HepG2 (cell line): ENCODE data around the gene AQP7. TPM values are rescaled to one million over a fixed set of nuclear protein-coding genes. Genes with fewer than 3 reads are reported as not detected.

ENCODE experiments used
- ATAC-seq: fragments of 200-7000 bp; cut with Tn5 transposase; 3 replicates; pipeline ENCODE4 v1.9.1; 2020; ENCODE audit warnings: mild to moderate bottlenecking, moderate library complexity
- BruUV-seq: library from RNA; stranded (reverse); fragments of 400-500 nt; replicated peaks from 2 replicates; lab custom pipeline; 2021; lab: Mats Ljungman, UMichigan
- CTCF ChIA-PET: fragments of 300-600 bp; formaldehyde crosslinking; extraction: SDS; loops from one replicate; lab custom pipeline; 2021; ENCODE audit warnings: low total read pairs, inconsistent platforms, low intra/inter-chr PET ratio; lab: Yijun Ruan, JAX
- POLR2A ChIA-PET: fragments of 350-600 bp; sonication (Branson Sonifier 250); formaldehyde crosslinking; loops from one replicate; lab custom pipeline; 2020; ENCODE audit warnings: antibody characterized with exemption, inconsistent platforms; lab: Yijun Ruan, JAX
- DNase-seq: peaks from one replicate; pipeline ENCODE4 v3.0.0-alpha.2; 2015; ENCODE audit warnings: low spot score
- FAIRE-seq: peaks from 3 replicates; lab custom pipeline; 2011; peaks lifted over from hg19 to GRCh38; lab: Jason Lieb, UNC
- H2AFZ ChIP-seq: one replicate; pipeline ENCODE4 v1.6.1; 2011; ENCODE audit warnings: low read length, inconsistent platforms
- H3K27ac ChIP-seq: fragments of 300-600 bp; 3 replicates; pipeline ENCODE4 v1.8.0; 2011; ENCODE audit warnings: mixed run types, mild to moderate bottlenecking, mixed read lengths, low read length, inconsistent platforms; ENCODE audit not compliant: insufficient read depth; ENCODE audit errors: extremely low read length
- H3K27me3 ChIP-seq, 2 experiments: fragments of 200-600 bp in 1 of 2; 2 replicates in 1 of 2; 3 replicates in 1 of 2; pipeline versions ENCODE4 v1.6.0 to v1.8.0; 2011; ENCODE audit warnings: low read length in 2 of 2, mild to moderate bottlenecking in 2 of 2, moderate library complexity in 2 of 2, inconsistent platforms in 1 of 2; ENCODE audit not compliant: insufficient read depth in 2 of 2, control insufficient read depth in 1 of 2
- H3K36me3 ChIP-seq, 2 experiments: fragments of 200-600 bp in 1 of 2; replicated peaks in 1 of 2; 2 replicates in 1 of 2; 3 replicates in 1 of 2; pipeline versions ENCODE4 v1.5.1 to v1.8.0; 2011; ENCODE audit warnings: low read length in 2 of 2, inconsistent platforms in 1 of 2; ENCODE audit not compliant: insufficient read depth in 2 of 2, control insufficient read depth in 1 of 2
- H3K4me1 ChIP-seq: 2 replicates; pipeline ENCODE4 v1.5.1; 2012; ENCODE audit warnings: low read length, inconsistent platforms; ENCODE audit not compliant: insufficient read depth
- H3K4me2 ChIP-seq: 2 replicates; pipeline ENCODE4 v1.6.0; 2011; ENCODE audit warnings: low read depth, low read length, inconsistent platforms
- H3K4me3 ChIP-seq, 3 experiments: fragments of 200-600 bp in 1 of 3; sonication (generic), shearing (Covaris generic) in 1 of 3; replicated peaks in 1 of 3; 2 replicates each; pipeline ENCODE4 v1.5.1; 2011 to 2016; ENCODE audit warnings: low read length in 3 of 3, inconsistent platforms in 2 of 3, low read depth in 2 of 3, mild to moderate bottlenecking in 2 of 3, control low read depth in 1 of 3, mixed read lengths in 1 of 3; ENCODE audit not compliant: insufficient read depth in 1 of 3
- H3K79me2 ChIP-seq: one replicate; pipeline ENCODE4 v1.6.1; 2011; ENCODE audit warnings: low read length, inconsistent platforms; ENCODE audit not compliant: insufficient read depth
- H3K9ac ChIP-seq: 2 replicates; pipeline ENCODE4 v1.6.0; 2011; ENCODE audit warnings: mild to moderate bottlenecking, low read depth, low read length, inconsistent platforms; ENCODE audit not compliant: insufficient read depth
- H3K9me3 ChIP-seq: 2 replicates; pipeline ENCODE4 v1.5.1; 2012; ENCODE audit warnings: mild to moderate bottlenecking, low read length
- H4K20me1 ChIP-seq: 2 replicates; pipeline ENCODE4 v1.6.0; 2011; ENCODE audit warnings: inconsistent platforms, mild to moderate bottlenecking, low read length, moderate library complexity; ENCODE audit not compliant: insufficient read depth
- ARNTL ChIP-seq: sonication (generic); formaldehyde crosslinking; IDR thresholded peaks from 2 replicates; pipeline ENCODE4 v1.4.0; 2020; ENCODE audit warnings: mild to moderate bottlenecking, missing genetic modification reagents
- ATF7-NPFF ChIP-seq: sonication (generic); formaldehyde crosslinking; IDR thresholded peaks from 2 replicates; pipeline ENCODE4 v1.8.1; 2023; ENCODE audit warnings: mild to moderate bottlenecking, low read depth, missing genetic modification reagents, moderate library complexity
- GATAD2A ChIP-seq: IDR thresholded peaks from 2 replicates; pipeline ENCODE4 v1.6.1; 2016
- LCORL ChIP-seq, 2 experiments: fragments of 450-650 bp in 1 of 2; sonication (generic) in 1 of 2; formaldehyde crosslinking in 1 of 2; IDR thresholded peaks; 2 replicates each; pipeline versions ENCODE4 v1.5.0 to v1.6.1; 2017 to 2020; ENCODE audit warnings: antibody characterized with exemption in 1 of 2, missing genetic modification reagents in 1 of 2
- MED8 ChIP-seq: sonication (generic); formaldehyde crosslinking; IDR thresholded peaks from 2 replicates; pipeline ENCODE4 v1.8.1; 2023; ENCODE audit warnings: mild to moderate bottlenecking, missing genetic modification reagents; ENCODE audit not compliant: insufficient replicate concordance
- REXO4 ChIP-seq: sonication (generic); formaldehyde crosslinking; IDR thresholded peaks from 2 replicates; pipeline ENCODE4 v1.8.0; 2022; ENCODE audit warnings: missing genetic modification reagents, mild to moderate bottlenecking, borderline replicate concordance
- ZBTB7A ChIP-seq: sonication (generic); formaldehyde crosslinking; IDR thresholded peaks from 2 replicates; pipeline ENCODE4 v1.8.0; 2022; ENCODE audit warnings: mild to moderate bottlenecking, missing genetic modification reagents
- ZNF33B ChIP-seq: sonication (generic); formaldehyde crosslinking; IDR thresholded peaks from 2 replicates; pipeline ENCODE4 v1.5.1; 2020; ENCODE audit warnings: mild to moderate bottlenecking, missing genetic modification reagents
- ZNF543 ChIP-seq: sonication (generic); formaldehyde crosslinking; IDR thresholded peaks from 2 replicates; pipeline ENCODE4 v1.4.0; 2020; ENCODE audit warnings: mild to moderate bottlenecking, missing genetic modification reagents
- WGBS: methylation state at CpG from one replicate; pipeline ENCODE4 v1.1.6; 2017; ENCODE audit warnings: low lambda C conversion rate; 5-methylcytosine and 5-hydroxymethylcytosine counted together
- in situ Hi-C: cut with HindIII; loops from 2 replicates; pipeline ENCODE4 v1.10.0; 2017; ENCODE audit warnings: low pct_unique_long_range_greater_than_20kb; ENCODE audit not compliant: extremely low pct_ligation_motif_present
- intact Hi-C: fragments of 100-400 bp; cut with micrococcal nuclease; formaldehyde crosslinking; loops from one replicate; pipeline ENCODE4 v1.10.0; 2022; ENCODE audit not compliant: unreplicated experiment
- polyA plus RNA-seq, 8 experiments: library from polyadenylated mRNA; depleted of rRNA in 3 of 8; stranded (reverse) in 7 of 8; unstranded in 1 of 8; fragments of >200 nt; fragmentation: Illumina TruSeq in 4 of 8; extraction: Trizol in 4 of 8; gene quantifications; 2 replicates each; pipeline versions ENCODE4 v1.2.1 to v1.2.3, GENCODE V29; 2011 to 2016; ENCODE audit warnings: low read depth in 4 of 8, missing spikeins in 1 of 8, mixed read lengths in 1 of 8; ENCODE audit not compliant: insufficient read depth in 1 of 8
- total RNA-seq, 5 experiments: library from RNA; depleted of rRNA; stranded (reverse); fragments of >200 nt; fragmentation: Illumina TruSeq; extraction: Trizol; gene quantifications; 2 replicates each; pipeline ENCODE4 v1.2.3, GENCODE V29; 2016; ENCODE audit warnings: low read depth in 1 of 5
- TF ChIP-seq, protein P1 (sequence below): sonication (generic); formaldehyde crosslinking; IDR thresholded peaks from 2 replicates; pipeline ENCODE4 v1.4.0; 2020; ENCODE audit warnings: missing genetic modification reagents
- TF ChIP-seq, protein P2 (sequence below): sonication (generic); formaldehyde crosslinking; conservative IDR thresholded peaks from 2 replicates; pipeline ENCODE4 v1.8.0; 2022; ENCODE audit warnings: mild to moderate bottlenecking, moderate library complexity, missing genetic modification reagents
- TF ChIP-seq, protein P3 (sequence below): fragments of 450-650 bp; IDR thresholded peaks from 2 replicates; pipeline ENCODE4 v1.6.1; 2017

Gene AQP7
- total and polyA plus RNA-seq, 2 of the 13 experiments (the other 11 are each of a cell fraction or from before 2014, with no cell fraction given): 1.9 to 2.1 TPM

DNA sequence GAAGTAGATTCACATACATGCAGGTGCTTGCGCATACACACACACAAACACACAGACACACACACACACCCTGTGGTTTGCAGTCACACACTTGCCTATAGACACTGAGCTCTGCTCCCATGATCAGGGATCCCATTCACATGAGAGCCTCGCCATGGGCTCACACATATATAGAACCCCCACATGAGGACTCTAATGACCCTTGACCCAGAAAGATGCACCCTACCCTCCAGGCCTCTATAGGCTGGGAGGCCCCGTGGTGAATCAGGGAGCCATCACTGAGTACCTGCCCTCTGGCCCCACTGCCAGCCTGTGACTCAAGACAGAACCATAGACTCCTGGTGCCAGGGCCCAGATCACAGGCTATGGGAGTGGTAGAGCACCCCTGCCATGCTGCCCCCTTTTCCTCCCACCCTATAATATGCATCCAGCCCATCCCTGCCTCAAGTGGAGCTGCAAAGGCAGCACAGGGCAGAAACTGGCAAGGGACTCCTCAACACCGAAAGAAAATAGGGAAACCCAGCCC, 48.3 kb upstream of the AQP7 start (continued):
- no peak for TF ChIP-seq ATF7-NPFF
- TF ChIP-seq REXO4: no peak
- TF ChIP-seq ZNF543 (CRISPR knock-in tag): no peak
- TF ChIP-seq ZNF33B (CRISPR knock-in tag): no peak
- no peak for TF ChIP-seq GATAD2A (CRISPR knock-in tag)

DNA sequence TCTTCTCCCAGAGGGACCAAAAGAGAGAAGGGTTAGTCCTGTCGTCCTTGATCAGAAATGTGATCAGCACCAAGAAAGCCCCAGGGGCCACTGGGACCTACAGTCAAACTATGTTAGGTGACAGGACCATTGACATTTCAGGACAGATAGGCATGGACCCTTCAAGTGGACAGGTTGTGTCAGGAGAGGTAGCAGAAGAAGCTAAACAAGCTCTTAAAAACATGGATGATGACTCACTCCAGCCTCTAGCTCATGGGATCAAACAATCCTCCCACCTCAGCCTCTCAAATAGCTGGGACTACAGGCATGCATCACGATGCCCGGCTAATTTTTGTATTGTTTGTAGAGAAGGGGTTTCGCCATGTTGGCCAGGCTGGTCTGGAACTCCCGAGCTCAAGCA, 47.3 kb upstream of the AQP7 start:
- H3K4me3 ChIP-seq: no peak overlapping the region
- in situ Hi-C loops (loop anchor here (5.0 kb wide), 1 partner anchor 42 kb away; no protein-coding TSS in a partner anchor), intact Hi-C loops (no loop called here)
- no peaks in the 10 kb centered on the region for H3K79me2 ChIP-seq
- no peak for FAIRE-seq
- TF ChIP-seq MED8: no peak
- TF ChIP-seq, protein P1, sequence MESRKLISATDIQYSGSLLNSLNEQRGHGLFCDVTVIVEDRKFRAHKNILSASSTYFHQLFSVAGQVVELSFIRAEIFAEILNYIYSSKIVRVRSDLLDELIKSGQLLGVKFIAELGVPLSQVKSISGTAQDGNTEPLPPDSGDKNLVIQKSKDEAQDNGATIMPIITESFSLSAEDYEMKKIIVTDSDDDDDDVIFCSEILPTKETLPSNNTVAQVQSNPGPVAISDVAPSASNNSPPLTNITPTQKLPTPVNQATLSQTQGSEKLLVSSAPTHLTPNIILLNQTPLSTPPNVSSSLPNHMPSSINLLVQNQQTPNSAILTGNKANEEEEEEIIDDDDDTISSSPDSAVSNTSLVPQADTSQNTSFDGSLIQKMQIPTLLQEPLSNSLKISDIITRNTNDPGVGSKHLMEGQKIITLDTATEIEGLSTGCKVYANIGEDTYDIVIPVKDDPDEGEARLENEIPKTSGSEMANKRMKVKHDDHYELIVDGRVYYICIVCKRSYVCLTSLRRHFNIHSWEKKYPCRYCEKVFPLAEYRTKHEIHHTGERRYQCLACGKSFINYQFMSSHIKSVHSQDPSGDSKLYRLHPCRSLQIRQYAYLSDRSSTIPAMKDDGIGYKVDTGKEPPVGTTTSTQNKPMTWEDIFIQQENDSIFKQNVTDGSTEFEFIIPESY (CRISPR knock-in tag): no peak
- TF ChIP-seq LCORL (IDR thresholded peaks at IDR 0.05): no peak
- no peak for TF ChIP-seq LCORL (CRISPR knock-in tag; IDR thresholded peaks at IDR 0.05)
- TF ChIP-seq, protein P2, sequence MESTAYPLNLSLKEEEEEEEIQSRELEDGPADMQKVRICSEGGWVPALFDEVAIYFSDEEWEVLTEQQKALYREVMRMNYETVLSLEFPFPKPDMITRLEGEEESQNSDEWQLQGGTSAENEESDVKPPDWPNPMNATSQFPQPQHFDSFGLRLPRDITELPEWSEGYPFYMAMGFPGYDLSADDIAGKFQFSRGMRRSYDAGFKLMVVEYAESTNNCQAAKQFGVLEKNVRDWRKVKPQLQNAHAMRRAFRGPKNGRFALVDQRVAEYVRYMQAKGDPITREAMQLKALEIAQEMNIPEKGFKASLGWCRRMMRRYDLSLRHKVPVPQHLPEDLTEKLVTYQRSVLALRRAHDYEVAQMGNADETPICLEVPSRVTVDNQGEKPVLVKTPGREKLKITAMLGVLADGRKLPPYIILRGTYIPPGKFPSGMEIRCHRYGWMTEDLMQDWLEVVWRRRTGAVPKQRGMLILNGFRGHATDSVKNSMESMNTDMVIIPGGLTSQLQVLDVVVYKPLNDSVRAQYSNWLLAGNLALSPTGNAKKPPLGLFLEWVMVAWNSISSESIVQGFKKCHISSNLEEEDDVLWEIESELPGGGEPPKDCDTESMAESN (CRISPR knock-in tag): no peak
- TF ChIP-seq ZBTB7A (CRISPR knock-in tag): no peak
- TF ChIP-seq, protein P3, sequence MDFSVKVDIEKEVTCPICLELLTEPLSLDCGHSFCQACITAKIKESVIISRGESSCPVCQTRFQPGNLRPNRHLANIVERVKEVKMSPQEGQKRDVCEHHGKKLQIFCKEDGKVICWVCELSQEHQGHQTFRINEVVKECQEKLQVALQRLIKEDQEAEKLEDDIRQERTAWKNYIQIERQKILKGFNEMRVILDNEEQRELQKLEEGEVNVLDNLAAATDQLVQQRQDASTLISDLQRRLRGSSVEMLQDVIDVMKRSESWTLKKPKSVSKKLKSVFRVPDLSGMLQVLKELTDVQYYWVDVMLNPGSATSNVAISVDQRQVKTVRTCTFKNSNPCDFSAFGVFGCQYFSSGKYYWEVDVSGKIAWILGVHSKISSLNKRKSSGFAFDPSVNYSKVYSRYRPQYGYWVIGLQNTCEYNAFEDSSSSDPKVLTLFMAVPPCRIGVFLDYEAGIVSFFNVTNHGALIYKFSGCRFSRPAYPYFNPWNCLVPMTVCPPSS: no peak
- no peak for TF ChIP-seq ARNTL (CRISPR knock-in tag)
- H3K27ac ChIP-seq: no peak overlapping the region
- POLR2A ChIA-PET: interaction anchor here (0.6 to 1.2 kb wide), 3 partner anchors 34 to 160 kb away, joined by 3 read pairs; partner anchors contain the start of gene NFX1
- no peak for DNase-seq
- WGBS: 47% methylated on average over 5 of the region's 5 CpGs
- ATAC-seq: no peak
- H3K9ac ChIP-seq: no peak overlapping the region
- H4K20me1 ChIP-seq: no peaks in the 10 kb centered on the region
- H3K36me3 ChIP-seq: no peaks in the 10 kb centered on the region
- no peak overlapping the region for H3K4me2 ChIP-seq
- peaks cover 7 to 46% of the 10 kb centered on the region in 2 experiments for H3K27me3 ChIP-seq
- BruUV-seq: no TSS peak
- H3K4me1 ChIP-seq: peaks cover 64% of the 10 kb centered on the region
- H2AFZ ChIP-seq: no peak overlapping the region
- no peaks in the 10 kb centered on the region for H3K9me3 ChIP-seq
- CTCF ChIA-PET: no interaction called here
